AG04449 (cell line): ENCODE measurements around the gene ARL8A.
A peak's percentile ranks its signal among the peaks of the same experiment; 100 is the strongest.

Experiments
- CTCF ChIA-PET: fragments of 350-600 bp; formaldehyde crosslinking; extraction: SDS; loops from one replicate; lab custom pipeline; 2021; ENCODE audit warnings: antibody characterized with exemption; lab: Yijun Ruan, JAX
- POLR2A ChIA-PET: fragments of 400-600, 350-600 bp; formaldehyde crosslinking; extraction: SDS; loops from one replicate; lab custom pipeline; 2020; ENCODE audit warnings: antibody characterized with exemption, inconsistent platforms; lab: Yijun Ruan, JAX
- DNase-seq: peaks from one replicate; pipeline ENCODE4 v3.0.0-alpha.2; 2010; ENCODE audit warnings: low read depth, low spot score
- H3K4me3 ChIP-seq: 2 replicates; pipeline ENCODE4 v1.5.1; 2011; ENCODE audit warnings: low read depth, mild to moderate bottlenecking, control low read depth, low read length
- CTCF ChIP-seq: IDR thresholded peaks from one replicate; pipeline ENCODE4 v1.5.1; 2011; ENCODE audit warnings: mild to moderate bottlenecking, moderate library complexity, low read length, control low read depth, inconsistent platforms; ENCODE audit not compliant: insufficient read depth; ENCODE audit errors: missing control alignments

ARL8A gene

DNA sequence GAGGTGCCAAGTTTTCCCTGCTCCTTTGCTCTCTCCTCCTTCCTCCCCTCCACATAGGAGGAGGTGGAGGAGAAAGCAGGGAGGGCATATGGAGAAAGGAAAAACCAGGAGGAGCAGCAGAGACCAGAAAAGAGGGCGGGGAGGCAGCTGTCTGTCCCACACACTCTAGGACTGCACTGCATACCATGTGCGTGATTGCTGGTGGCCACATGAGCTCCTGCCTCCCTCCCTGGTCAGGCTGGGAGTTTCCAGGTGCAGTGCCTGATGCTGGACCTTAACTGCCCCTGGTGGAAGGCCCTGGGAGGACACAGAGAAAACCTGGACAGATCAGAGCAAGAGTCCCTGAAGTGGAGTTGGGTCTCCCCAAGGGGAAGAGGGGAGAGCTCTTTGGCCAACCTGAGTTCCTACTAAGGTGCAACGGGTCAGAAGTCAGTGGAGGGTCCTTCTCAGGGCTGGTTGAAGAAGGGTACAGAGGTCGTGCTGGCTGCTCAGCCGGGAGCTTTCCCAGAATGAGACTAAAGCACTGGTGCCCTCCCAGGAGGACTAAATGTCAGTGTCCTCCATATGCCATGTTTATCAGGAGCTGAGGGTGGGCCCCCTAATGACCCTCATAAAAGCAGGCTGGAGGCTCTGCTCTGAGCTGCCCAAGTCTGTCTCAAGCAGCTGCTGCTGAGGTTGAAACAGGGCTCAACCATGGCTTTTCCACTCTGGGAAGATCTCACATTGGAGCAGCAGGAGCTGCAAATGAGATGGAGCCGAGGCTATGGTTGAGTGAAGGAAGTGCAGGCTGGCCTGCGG is 45.6 kb upstream of the ARL8A start:
- POLR2A ChIA-PET, result interaction anchor here (0.6 kb wide), 1 partner anchor 529 kb away, joined by 3 read pairs; no protein-coding TSS in a partner anchor

GRCh38 chr1:202189001-202189790 is 44.7 kb upstream of the ARL8A start:
- no peak for DNase-seq
- H3K4me3 ChIP-seq, result no peak overlapping the region
- POLR2A ChIA-PET, result no interaction called here
- CTCF ChIA-PET, result interaction anchor here (0.6 to 12.8 kb wide), 44 partner anchors 9 to 530 kb away, joined by 3 to 479 read pairs (median 6); partner anchors contain the start of genes SYT2 and UBE2T
- TF ChIP-seq CTCF, result peak; percentile 73

More for the DNA sequence above, 45.6 kb upstream of the ARL8A start:
- CTCF ChIA-PET, result interaction anchor here (0.6 to 12.8 kb wide), 46 partner anchors 10 to 529 kb away, joined by 3 to 479 read pairs (median 5); partner anchors contain the start of genes SYT2 and UBE2T
- no peak for DNase-seq
- H3K4me3 ChIP-seq, result no peak overlapping the region
- peak; percentile 32 for TF ChIP-seq CTCF

DNA sequence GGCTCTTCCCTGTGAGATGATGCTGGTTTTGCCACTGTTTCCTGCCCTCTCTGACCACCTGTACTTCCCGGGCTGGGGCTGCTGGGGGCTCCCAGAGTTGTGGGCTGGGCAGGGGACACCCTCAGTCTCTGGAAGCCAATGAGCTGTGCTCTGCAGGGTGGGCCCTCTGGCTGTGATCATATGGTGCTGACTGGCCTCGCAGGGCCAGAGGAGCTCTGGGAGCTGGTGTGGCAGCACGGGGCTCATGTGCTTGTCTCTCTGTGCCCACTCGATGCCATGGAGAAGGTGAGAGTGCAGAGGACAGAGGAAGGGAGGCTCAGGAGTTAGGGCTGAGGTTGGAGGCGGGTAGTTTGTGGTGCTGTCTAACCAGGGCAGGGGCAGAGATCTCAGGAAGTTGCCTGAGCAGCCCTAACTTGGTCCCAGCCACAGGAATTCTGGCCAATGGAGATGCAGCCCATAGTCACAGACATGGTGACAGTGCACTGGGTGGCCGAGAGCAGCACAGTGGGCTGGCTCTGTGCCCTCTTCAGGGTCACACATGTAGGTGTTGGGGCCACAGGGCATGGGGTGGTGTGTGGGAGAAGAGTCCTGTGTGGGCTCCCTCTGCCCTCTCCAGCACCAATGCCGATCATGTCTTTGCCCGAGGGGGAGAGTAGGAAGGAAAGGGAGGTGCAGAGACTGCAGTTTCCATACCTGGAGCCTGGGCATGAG is 43.3 kb upstream of the ARL8A start:
- ChIA-PET POLR2A (no interaction called here), CTCF (interaction anchor here (0.7 to 12.8 kb wide), 14 partner anchors 8 to 530 kb away, joined by 4 to 479 read pairs (median 24); no protein-coding TSS in a partner anchor)
- no peak for DNase-seq
- H3K4me3 ChIP-seq, result no peak overlapping the region
- TF ChIP-seq CTCF, result no peak

GRCh38 chr1:202187041-202187671 is 42.6 kb upstream of the ARL8A start:
- CTCF ChIA-PET, result interaction anchor here (0.7 to 12.8 kb wide), 12 partner anchors 9 to 531 kb away, joined by 3 to 479 read pairs (median 22); no protein-coding TSS in a partner anchor
- DNase-seq, result no peak
- no peak overlapping the region for H3K4me3 ChIP-seq
- POLR2A ChIA-PET, result no interaction called here
- no peak for TF ChIP-seq CTCF

GRCh38 chr1:202186327-202186726 is 41.8 kb upstream of the ARL8A start:
- TF ChIP-seq CTCF, result no peak
- DNase-seq, result no peak
- POLR2A ChIA-PET, result no interaction called here
- CTCF ChIA-PET, result interaction anchor here (1.0 to 12.8 kb wide), 10 partner anchors 10 to 532 kb away, joined by 3 to 479 read pairs (median 8); no protein-coding TSS in a partner anchor
- H3K4me3 ChIP-seq, result no peak overlapping the region
